Measurements from ENCODE around the gene PHLDB3. TPM values are rescaled to one million over a fixed set of nuclear protein-coding genes. Genes with fewer than 3 reads are reported as not detected.

The PHLDB3 gene
- total RNA-seq, 4 donors from 2014 or later: 45.3 to 92.8 (median 61.9) TPM

GRCh38 chr19:43498233-43498842 is 6.2 kb downstream of the PHLDB3 start:
- no peaks in the 10 kb centered on the region for H3K27me3 ChIP-seq
- peaks cover 5 to 31% (median 18%) of the 10 kb centered on the region in 3 donors for H3K4me1 ChIP-seq
- H3K27ac ChIP-seq: no peak overlapping the region
- intact Hi-C loops (cut with DNase I): no loop called here
- no peak overlapping the region for H3K4me3 ChIP-seq
- peaks cover 4 to 90% (median 25%) of the 10 kb centered on the region in 3 donors for H3K36me3 ChIP-seq
- TF ChIP-seq POLR2A (IDR thresholded peaks at IDR 0.05) (no peak), CTCF (IDR thresholded peaks at IDR 0.05) (no peak)
- 72 to 80% methylated on average over 5 of the region's 5 CpGs for WGBS, 2 donors
- H3K9me3 ChIP-seq: no peaks in the 10 kb centered on the region
- no peak for DNase-seq

- no peak for DNase-seq
- Histone ChIP-seq H3K4me1 (peaks cover 0 to 17% (median 5%) of the 10 kb centered on the region in 3 donors), H3K27me3 (no peaks in the 10 kb centered on the region), H3K36me3 (peaks cover 4 to 99% (median 25%) of the 10 kb centered on the region in 3 donors), H3K9me3 (no peaks in the 10 kb centered on the region), H3K4me3 (no peak overlapping the region), H3K27ac (no peak overlapping the region)
- intact Hi-C loops (cut with DNase I): no loop called here
- TF ChIP-seq CTCF (IDR thresholded peaks at IDR 0.05) (no peak), POLR2A (IDR thresholded peaks at IDR 0.05) (no peak)
- WGBS, 2 donors: 92 to 95% methylated on average over 3 to 7 of the region's 7 CpGs
Measured at GRCh38 chr19:43496960-43497359, 7.6 kb downstream of the PHLDB3 start.

- no peak for DNase-seq
- intact Hi-C loops (cut with DNase I): no loop called here
- Histone ChIP-seq H3K36me3 (peaks cover 4 to 99% (median 25%) of the 10 kb centered on the region in 3 donors), H3K4me1 (peaks cover 0 to 9% (median 0%) of the 10 kb centered on the region in 3 donors), H3K27me3 (no peaks in the 10 kb centered on the region), H3K4me3 (no peak overlapping the region), H3K27ac (no peak overlapping the region), H3K9me3 (no peaks in the 10 kb centered on the region)
- 71 to 75% methylated on average over 2 to 8 of the region's 8 CpGs for WGBS, 2 donors
- TF ChIP-seq CTCF (IDR thresholded peaks at IDR 0.05) (no peak), POLR2A (IDR thresholded peaks at IDR 0.05) (no peak)
Measured at GRCh38 chr19:43495082-43495481, 9.5 kb downstream of the PHLDB3 start.

GRCh38 chr19:43490759-43491158 is 13.8 kb downstream of the PHLDB3 start:
- intact Hi-C loops (cut with DNase I): no loop called here
- 71 to 98% methylated on average over 1 to 3 of the region's 5 CpGs for WGBS, 2 donors
- H3K4me3 ChIP-seq: no peak overlapping the region
- H3K27me3 ChIP-seq: no peaks in the 10 kb centered on the region
- no peaks in the 10 kb centered on the region for H3K4me1 ChIP-seq
- H3K36me3 ChIP-seq: peaks cover 0 to 83% (median 6%) of the 10 kb centered on the region in 3 donors
- no peak for TF ChIP-seq CTCF (IDR thresholded peaks at IDR 0.05)
- no peak for TF ChIP-seq POLR2A (IDR thresholded peaks at IDR 0.05)
- no peak for DNase-seq
- no peak overlapping the region for H3K27ac ChIP-seq
- no peaks in the 10 kb centered on the region for H3K9me3 ChIP-seq

GRCh38 chr19:43489979-43490599 is 14.5 kb downstream of the PHLDB3 start:
- WGBS, 2 donors: 94% methylated on average over 7 of the region's 7 CpGs
- H3K9me3 ChIP-seq: no peaks in the 10 kb centered on the region
- intact Hi-C loops (cut with DNase I): no loop called here
- H3K36me3 ChIP-seq: peaks cover 0 to 79% (median 0%) of the 10 kb centered on the region in 3 donors
- H3K4me1 ChIP-seq: no peaks in the 10 kb centered on the region
- no peak overlapping the region for H3K4me3 ChIP-seq
- DNase-seq: no peak
- TF ChIP-seq POLR2A (IDR thresholded peaks at IDR 0.05) (no peak), CTCF (IDR thresholded peaks at IDR 0.05) (no peak)
- H3K27ac ChIP-seq: no peak overlapping the region
- no peaks in the 10 kb centered on the region for H3K27me3 ChIP-seq

Data from esophagus squamous epithelium (tissue), 5 donors.